Peyer's patch (tissue), 4 donors: ENCODE results near the gene PGM5.

Experiments
- CTCF ChIP-seq, 6 experiments: fragments of 450-650 bp in 4 of 6; fragments of 200-600 bp in 2 of 6; sonication (generic) in 1 of 6; IDR thresholded peaks; one replicate each; pipeline ENCODE4 v1.5.1; 2017 to 2019; ENCODE audit warnings: antibody characterized with exemption in 6 of 6, mild to moderate bottlenecking in 3 of 6, moderate library complexity in 1 of 6
- POLR2A ChIP-seq, 2 donors: fragments of 450-650 bp; IDR thresholded peaks; one replicate each; pipeline ENCODE4 v1.5.1; 2017; ENCODE audit warnings: antibody characterized with exemption in 2 of 2, mild to moderate bottlenecking in 2 of 2, moderate library complexity in 2 of 2

- no peak for TF ChIP-seq POLR2A (IDR thresholded peaks at IDR 0.05)
- no peak for TF ChIP-seq CTCF (IDR thresholded peaks at IDR 0.05)
Observed at GRCh38 chr9:68419901-68420300, 63.5 kb downstream of the PGM5 start.
